Fibroblast of skin of abdomen (primary cell): ENCODE measurements around the gene ZNF287.

Source experiments
- DNase-seq: peaks from one replicate; pipeline ENCODE4 v3.0.0-alpha.2; 2013

ZNF287 gene

DNA sequence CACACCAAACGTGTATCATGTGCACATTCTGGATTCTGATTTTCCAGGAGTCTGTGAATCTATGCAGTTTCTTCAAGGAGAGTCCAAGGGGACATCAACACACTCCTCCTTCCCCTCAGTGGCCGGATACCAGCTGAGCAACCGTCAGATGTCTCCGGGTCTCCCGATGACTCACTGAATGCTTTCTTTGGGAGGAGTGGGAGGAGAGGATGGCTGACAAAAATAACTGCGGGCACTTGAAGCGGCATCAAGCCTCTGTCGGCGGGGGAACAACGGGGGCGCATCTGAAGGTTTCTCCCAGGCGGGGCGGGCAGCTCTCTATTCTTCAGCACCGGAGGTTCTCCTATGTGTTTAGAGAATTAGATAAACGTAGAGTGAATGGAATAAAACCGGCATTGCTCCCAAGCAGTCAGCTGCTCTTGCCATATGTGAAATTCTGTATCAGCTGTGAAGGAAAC, 52.4 kb downstream of the ZNF287 start:
- peak; percentile 68 for DNase-seq

DNA sequence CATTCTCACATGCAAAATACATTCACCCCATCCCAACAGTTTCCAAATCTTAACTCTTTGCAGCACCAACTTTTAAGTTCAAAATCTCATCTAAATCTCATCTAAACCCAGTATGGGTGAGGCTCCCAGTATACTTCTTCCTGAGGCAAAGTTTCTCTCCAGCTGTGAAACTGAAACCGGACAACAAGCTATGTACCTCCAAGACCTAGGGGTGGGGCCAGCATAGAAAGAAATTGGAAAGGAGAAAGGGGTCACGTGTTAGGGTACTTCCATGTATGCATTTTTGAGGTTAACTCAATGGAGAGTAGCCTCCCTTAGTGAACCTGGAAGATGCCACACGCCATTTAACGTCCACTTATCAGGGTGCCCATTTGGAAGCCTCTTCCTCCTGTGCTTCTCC, 53.1 kb downstream of the ZNF287 start:
- DNase-seq, result no peak

DNA sequence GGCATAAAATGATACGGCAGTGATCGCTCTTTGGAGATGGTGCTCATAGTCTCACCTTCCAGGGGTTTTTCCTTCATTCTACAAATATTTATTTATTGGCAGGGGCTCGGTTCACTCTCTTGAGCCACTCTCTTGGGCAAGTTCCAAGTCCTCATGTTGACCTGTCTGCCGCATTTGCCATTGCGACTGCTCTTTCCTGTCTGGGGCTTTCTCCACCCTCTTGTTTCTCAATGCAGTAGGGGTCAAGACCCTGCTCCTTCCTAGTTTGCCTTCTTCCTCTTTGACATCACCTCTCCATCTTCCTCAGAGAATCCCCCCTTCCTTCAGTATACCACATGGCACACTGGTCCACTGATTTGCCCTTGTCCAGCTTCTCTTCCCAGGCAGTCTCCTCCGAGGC, 55.1 kb downstream of the ZNF287 start:
- no peak for DNase-seq

DNA sequence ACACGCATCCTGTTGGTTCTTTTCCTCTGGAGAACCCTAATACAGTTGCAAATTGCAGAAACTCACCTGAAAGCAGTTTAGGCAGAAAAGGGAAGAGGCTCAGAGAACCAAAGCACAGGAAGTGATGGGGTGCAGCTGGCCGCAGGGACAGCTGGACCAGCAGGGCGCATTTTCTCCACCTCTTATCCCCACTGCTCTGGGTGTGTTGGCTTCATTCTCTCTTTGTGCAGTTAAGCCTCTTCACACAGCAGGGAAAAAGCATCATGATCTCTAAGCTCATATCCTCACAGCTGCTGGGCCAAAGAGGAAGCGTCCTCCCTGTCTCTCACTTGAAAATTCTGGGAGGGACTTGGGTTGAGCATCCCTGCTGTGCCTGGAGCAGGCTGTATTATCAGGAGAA, 57.0 kb downstream of the ZNF287 start:
- DNase-seq, result no peak

DNA sequence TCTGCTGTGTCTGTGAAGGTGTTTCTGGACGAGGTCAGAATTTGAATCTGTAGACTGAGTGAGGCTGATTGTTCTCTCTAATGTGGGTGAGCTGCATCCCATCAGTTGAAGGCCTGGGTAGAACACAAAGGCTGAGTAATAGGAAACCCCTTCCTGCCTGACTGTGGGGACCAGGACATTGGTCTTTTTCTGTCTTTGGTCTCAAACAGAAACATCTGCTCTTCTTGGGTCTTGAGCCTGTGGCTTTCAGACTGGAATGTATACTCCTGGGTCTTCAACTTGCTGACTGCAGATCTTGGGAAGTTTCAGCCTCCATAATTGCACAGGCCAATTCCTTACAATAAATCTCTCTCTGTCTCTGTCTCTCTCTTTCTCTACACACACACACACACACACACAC, 57.4 kb downstream of the ZNF287 start:
- DNase-seq, result no peak

DNA sequence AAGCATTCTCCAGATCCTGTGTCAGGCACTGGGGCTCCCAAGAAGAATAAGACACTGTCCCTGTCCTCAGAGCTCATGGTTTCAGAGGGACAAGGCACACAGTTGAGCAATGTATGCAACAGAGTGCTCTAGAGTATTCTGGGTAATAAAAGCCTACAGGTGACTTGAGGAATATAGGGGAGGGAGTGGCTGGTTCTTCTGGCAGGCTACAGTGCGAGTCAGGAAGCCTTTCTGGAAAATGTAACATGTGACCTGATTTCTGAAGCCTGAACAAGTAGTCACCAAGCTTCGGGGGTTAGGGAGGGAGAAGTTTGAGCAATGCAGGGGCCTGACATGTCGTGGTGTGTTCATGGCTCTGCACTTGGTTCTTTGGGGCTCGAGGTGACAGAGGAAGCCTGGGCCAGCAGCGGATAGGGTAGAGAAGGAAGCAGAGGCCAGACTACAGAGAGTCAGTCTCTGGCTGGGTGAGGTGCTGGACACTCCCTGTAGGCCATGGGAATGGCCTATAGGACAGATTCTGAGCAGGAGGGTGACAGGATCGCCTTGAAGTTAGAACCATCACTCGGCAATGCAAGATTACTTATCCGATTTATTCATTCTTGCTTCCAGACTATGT, 61.0 kb downstream of the ZNF287 start:
- DNase-seq, result no peak

DNA sequence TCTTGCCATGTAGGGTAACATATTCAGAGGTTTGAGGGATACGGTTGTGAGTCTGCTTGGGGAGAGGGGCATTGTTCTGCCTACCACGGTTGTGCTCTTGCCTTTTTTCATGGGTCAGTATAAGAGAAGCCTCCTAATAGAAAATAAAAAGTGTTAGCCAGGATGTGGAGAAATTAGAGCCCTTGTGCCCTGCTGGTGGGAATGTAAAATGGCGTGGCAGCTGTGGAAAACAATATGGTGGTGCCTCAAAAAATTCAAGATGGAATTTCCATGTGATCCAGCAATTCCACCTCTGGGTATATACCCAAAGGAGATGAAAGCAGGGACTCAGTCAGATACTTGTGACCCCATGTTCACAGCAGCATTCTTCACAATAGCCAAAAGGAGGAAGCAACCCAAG, 62.8 kb downstream of the ZNF287 start:
- no peak for DNase-seq

DNA sequence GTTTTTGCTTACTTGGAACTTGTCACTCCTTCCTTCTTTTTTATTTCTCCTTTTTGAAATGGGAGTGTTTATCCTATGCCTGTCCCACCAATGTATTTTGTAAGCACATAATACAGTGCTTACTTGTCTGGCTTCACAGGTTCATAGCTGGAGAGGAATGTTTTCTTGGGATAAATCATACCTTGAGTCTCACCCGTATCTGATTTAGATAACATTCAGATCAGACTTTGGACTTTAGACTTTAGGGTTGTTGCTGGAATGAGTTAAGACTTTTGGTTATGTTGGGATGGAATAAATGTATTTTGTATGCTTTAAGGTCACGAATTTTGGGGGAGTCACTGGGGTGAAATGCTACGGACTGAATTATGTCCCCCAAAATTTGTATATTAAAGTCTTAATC, 64.0 kb downstream of the ZNF287 start:
- DNase-seq, result no peak
